GM12878 (cell line): ENCODE results near the gene ITGA3. TPM values are rescaled to one million over a fixed set of nuclear protein-coding genes. Genes with fewer than 3 reads are reported as not detected.
A peak's percentile ranks its signal among the peaks of the same experiment; 100 is the strongest.

ENCODE experiments used
- ATF7 ChIP-seq: fragments of 450-650 bp; IDR thresholded peaks from 2 replicates; pipeline ENCODE4 v1.6.1; 2016; ENCODE audit warnings: low read depth, mild to moderate bottlenecking
- FOS ChIP-seq: IDR thresholded peaks from 3 replicates; pipeline ENCODE4 v1.6.1; 2011; ENCODE audit warnings: borderline replicate concordance; ENCODE audit not compliant: insufficient read length; ENCODE audit errors: extremely low read depth
- FOXM1 ChIP-seq: IDR thresholded peaks from 2 replicates; pipeline ENCODE4 v1.6.1; 2012; ENCODE audit warnings: low read depth, mild to moderate bottlenecking, inconsistent platforms, low read length, moderate library complexity
- HDGF ChIP-seq: fragments of 450-650 bp; IDR thresholded peaks from 2 replicates; pipeline ENCODE4 v1.6.1; 2016; ENCODE audit warnings: antibody characterized with exemption
- NFYA ChIP-seq: IDR thresholded peaks from 2 replicates; pipeline ENCODE4 v1.6.1; 2011; ENCODE audit warnings: low read depth, mild to moderate bottlenecking, low read length, improper control_type of control experiment, borderline replicate concordance
- PAX5 ChIP-seq: IDR thresholded peaks from 2 replicates; pipeline ENCODE4 v1.6.1; 2011; ENCODE audit warnings: low read depth, low read length, borderline replicate concordance
- POU2F2 ChIP-seq: IDR thresholded peaks from 3 replicates; pipeline ENCODE4 v1.6.1; 2011; ENCODE audit warnings: low read depth, mild to moderate bottlenecking, low read length, borderline replicate concordance
- RB1 ChIP-seq: fragments of 450-650 bp; formaldehyde crosslinking; IDR thresholded peaks from 2 replicates; pipeline ENCODE4 v1.6.1; 2017; ENCODE audit warnings: mild to moderate bottlenecking, borderline replicate concordance
- RFX5 ChIP-seq: IDR thresholded peaks from 2 replicates; pipeline ENCODE4 v1.6.1; 2011; ENCODE audit warnings: low read depth, low read length, improper control_type of control experiment
- SREBF1 ChIP-seq: IDR thresholded peaks from 2 replicates; pipeline ENCODE4 v1.6.1; 2012; ENCODE audit warnings: mild to moderate bottlenecking, low read length
- WRNIP1 ChIP-seq: IDR thresholded peaks from 2 replicates; pipeline ENCODE4 v1.6.1; 2011; ENCODE audit warnings: low read depth, low read length, improper control_type of control experiment, borderline replicate concordance
- polyA plus RNA-seq, 11 experiments: library from polyadenylated mRNA; depleted of rRNA in 4 of 11; unstranded in 6 of 11; stranded (reverse) in 5 of 11; fragments of >200 nt; fragmentation: Nextera tagmentation in 4 of 11; fragmentation: Illumina TruSeq in 1 of 11; extraction: Ambion mirVana in 4 of 11; extraction: Trizol in 1 of 11; gene quantifications; 1 replicate in 1 of 11; 2 replicates in 10 of 11; pipeline versions ENCODE4 v1.2.1 to v1.2.3, GENCODE V29; 2011 to 2016; ENCODE audit warnings: inconsistent platforms in 2 of 11, missing spikeins in 2 of 11, low read depth in 1 of 11
- total RNA-seq, 4 experiments: library from RNA; depleted of rRNA in 3 of 4; stranded (reverse); fragments of >200 nt in 3 of 4; fragmentation: Illumina TruSeq in 1 of 4; extraction: Trizol in 1 of 4; gene quantifications; 2 replicates each; pipeline versions ENCODE4 v1.2.1 to v1.2.3, GENCODE V29; 2013 to 2021
- TF ChIP-seq, protein P1 (sequence below): IDR thresholded peaks from 2 replicates; pipeline ENCODE4 v1.6.1; 2011; ENCODE audit warnings: low read depth, low read length, improper control_type of control experiment, borderline replicate concordance
- TF ChIP-seq, protein P2 (sequence below): fragments of 450-650 bp; IDR thresholded peaks from 2 replicates; pipeline ENCODE4 v1.6.1; 2016; ENCODE audit warnings: mild to moderate bottlenecking
- TF ChIP-seq, protein P3 (sequence below), 3 experiments: IDR thresholded peaks in 2 of 3; conservative IDR thresholded peaks in 1 of 3; 2 replicates each; pipeline ENCODE4 v1.5.1; 2011; ENCODE audit warnings: low read depth in 3 of 3, low read length in 3 of 3, mild to moderate bottlenecking in 3 of 3, control low read depth in 2 of 3, moderate library complexity in 2 of 3, inconsistent platforms in 1 of 3, mixed read lengths in 1 of 3; ENCODE audit not compliant: control insufficient read depth in 2 of 3, insufficient read depth in 1 of 3; ENCODE audit errors: extremely low read depth in 1 of 3
- TF ChIP-seq, protein P4 (sequence below): IDR thresholded peaks from 2 replicates; pipeline ENCODE4 v1.6.1; 2012; ENCODE audit warnings: low read depth, low read length, improper control_type of control experiment
- TF ChIP-seq, protein P5 (sequence below): fragments of 450-650 bp; IDR thresholded peaks from 2 replicates; pipeline ENCODE4 v1.6.1; 2017; ENCODE audit warnings: low read depth, mild to moderate bottlenecking, moderate library complexity
- TF ChIP-seq, protein P6 (sequence below): fragments of 450-650 bp; IDR thresholded peaks from 2 replicates; pipeline ENCODE4 v1.6.1; 2014; ENCODE audit warnings: mild to moderate bottlenecking
- TF ChIP-seq, protein P7 (sequence below): fragments of 450-650 bp; IDR thresholded peaks from 2 replicates; pipeline ENCODE4 v1.6.1; 2017; ENCODE audit warnings: borderline replicate concordance

Gene ITGA3
- total and polyA plus RNA-seq, 10 of the 15 experiments (the other 5 are each of a cell fraction or from before 2014, with no cell fraction given) = 0.29 to 13.4 (median 6.6) TPM

DNA sequence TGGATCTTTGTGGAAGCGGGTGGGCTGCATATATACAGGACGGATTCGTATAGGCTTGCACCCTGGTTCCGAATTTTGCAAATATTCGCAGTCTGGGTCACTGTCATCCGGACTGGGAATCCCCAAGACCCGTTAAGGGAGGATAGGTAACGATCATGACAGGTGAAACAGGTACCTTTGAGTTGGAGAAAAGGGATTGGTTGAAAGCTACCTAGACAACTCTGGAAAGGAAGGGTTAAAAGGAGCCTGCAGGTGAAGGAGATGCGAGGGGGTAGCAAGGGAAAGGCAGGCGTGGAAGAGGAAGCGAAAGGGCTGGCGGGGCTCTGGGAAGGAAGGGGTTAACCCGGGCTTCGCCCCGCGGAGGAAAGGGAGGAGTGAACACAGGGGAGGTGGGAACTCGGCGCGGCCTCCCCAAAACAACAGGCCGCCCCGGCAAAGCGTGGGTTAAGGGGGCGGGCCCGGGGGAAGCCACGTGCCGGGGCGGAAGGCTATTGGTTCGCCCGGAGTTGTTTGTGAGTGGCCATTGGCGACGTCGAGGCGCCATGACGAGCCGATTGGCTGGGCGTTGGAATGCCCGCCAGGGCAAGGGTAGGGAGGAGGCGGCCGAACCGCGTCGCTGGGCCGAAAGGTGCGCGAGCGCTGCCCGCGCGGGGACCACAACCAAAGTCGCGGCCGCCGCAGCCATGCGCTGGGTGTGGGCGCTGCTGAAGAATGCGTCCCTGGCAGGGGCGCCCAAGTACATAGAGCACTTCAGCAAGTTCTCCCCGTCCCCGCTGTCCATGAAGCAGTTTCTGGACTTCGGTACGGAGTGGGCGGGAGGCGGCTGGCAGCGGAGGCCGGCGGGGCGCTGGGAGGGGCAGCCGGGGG is 39.1 kb downstream of the ITGA3 start, which contains the start of gene PDK2 (continued):
- TF ChIP-seq ATF7 (peak; percentile 31; the same call in 1 of the 2 replicates), FOS (peak; percentile 85), RB1 (peak; percentile 62; the same call in 1 of the 2 replicates), HDGF (peak; percentile 63), RFX5 (peak; percentile 77), WRNIP1 (0 out of 2 replicates have a peak, but pooled peaks have one; percentile 0), POU2F2 (no peak), SREBF1 (no peak), PAX5 (peak; percentile 64), FOXM1 (no peak), NFYA (peak; percentile 35; the same call in 1 of the 2 replicates)
- TF ChIP-seq, protein P1, sequence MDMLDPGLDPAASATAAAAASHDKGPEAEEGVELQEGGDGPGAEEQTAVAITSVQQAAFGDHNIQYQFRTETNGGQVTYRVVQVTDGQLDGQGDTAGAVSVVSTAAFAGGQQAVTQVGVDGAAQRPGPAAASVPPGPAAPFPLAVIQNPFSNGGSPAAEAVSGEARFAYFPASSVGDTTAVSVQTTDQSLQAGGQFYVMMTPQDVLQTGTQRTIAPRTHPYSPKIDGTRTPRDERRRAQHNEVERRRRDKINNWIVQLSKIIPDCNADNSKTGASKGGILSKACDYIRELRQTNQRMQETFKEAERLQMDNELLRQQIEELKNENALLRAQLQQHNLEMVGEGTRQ = peak; percentile 93
- TF ChIP-seq, protein P2, sequence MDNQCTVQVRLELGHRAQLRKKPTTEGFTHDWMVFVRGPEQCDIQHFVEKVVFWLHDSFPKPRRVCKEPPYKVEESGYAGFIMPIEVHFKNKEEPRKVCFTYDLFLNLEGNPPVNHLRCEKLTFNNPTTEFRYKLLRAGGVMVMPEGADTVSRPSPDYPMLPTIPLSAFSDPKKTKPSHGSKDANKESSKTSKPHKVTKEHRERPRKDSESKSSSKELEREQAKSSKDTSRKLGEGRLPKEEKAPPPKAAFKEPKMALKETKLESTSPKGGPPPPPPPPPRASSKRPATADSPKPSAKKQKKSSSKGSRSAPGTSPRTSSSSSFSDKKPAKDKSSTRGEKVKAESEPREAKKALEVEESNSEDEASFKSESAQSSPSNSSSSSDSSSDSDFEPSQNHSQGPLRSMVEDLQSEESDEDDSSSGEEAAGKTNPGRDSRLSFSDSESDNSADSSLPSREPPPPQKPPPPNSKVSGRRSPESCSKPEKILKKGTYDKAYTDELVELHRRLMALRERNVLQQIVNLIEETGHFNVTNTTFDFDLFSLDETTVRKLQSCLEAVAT = peak; percentile 40; the same call in 1 of the 2 replicates
- TF ChIP-seq, protein P3, sequence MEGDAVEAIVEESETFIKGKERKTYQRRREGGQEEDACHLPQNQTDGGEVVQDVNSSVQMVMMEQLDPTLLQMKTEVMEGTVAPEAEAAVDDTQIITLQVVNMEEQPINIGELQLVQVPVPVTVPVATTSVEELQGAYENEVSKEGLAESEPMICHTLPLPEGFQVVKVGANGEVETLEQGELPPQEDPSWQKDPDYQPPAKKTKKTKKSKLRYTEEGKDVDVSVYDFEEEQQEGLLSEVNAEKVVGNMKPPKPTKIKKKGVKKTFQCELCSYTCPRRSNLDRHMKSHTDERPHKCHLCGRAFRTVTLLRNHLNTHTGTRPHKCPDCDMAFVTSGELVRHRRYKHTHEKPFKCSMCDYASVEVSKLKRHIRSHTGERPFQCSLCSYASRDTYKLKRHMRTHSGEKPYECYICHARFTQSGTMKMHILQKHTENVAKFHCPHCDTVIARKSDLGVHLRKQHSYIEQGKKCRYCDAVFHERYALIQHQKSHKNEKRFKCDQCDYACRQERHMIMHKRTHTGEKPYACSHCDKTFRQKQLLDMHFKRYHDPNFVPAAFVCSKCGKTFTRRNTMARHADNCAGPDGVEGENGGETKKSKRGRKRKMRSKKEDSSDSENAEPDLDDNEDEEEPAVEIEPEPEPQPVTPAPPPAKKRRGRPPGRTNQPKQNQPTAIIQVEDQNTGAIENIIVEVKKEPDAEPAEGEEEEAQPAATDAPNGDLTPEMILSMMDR (IDR thresholded peaks at IDR 0.05 in 2 of 3, conservative IDR thresholded peaks at IDR 0.05 in 1 of 3; ENCODE audit: control insufficient read depth in 2 of 3, extremely low read depth in 1 of 3, insufficient read depth in 1 of 3, low read depth in 3 of 3, low read length in 3 of 3) = no peak
- TF ChIP-seq, protein P4, sequence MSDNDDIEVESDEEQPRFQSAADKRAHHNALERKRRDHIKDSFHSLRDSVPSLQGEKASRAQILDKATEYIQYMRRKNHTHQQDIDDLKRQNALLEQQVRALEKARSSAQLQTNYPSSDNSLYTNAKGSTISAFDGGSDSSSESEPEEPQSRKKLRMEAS = peak; percentile 89
- TF ChIP-seq, protein P5, sequence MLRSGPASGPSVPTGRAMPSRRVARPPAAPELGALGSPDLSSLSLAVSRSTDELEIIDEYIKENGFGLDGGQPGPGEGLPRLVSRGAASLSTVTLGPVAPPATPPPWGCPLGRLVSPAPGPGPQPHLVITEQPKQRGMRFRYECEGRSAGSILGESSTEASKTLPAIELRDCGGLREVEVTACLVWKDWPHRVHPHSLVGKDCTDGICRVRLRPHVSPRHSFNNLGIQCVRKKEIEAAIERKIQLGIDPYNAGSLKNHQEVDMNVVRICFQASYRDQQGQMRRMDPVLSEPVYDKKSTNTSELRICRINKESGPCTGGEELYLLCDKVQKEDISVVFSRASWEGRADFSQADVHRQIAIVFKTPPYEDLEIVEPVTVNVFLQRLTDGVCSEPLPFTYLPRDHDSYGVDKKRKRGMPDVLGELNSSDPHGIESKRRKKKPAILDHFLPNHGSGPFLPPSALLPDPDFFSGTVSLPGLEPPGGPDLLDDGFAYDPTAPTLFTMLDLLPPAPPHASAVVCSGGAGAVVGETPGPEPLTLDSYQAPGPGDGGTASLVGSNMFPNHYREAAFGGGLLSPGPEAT = peak; percentile 97
- TF ChIP-seq, protein P6, sequence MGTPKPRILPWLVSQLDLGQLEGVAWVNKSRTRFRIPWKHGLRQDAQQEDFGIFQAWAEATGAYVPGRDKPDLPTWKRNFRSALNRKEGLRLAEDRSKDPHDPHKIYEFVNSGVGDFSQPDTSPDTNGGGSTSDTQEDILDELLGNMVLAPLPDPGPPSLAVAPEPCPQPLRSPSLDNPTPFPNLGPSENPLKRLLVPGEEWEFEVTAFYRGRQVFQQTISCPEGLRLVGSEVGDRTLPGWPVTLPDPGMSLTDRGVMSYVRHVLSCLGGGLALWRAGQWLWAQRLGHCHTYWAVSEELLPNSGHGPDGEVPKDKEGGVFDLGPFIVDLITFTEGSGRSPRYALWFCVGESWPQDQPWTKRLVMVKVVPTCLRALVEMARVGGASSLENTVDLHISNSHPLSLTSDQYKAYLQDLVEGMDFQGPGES = peak; percentile 91
- TF ChIP-seq, protein P7, sequence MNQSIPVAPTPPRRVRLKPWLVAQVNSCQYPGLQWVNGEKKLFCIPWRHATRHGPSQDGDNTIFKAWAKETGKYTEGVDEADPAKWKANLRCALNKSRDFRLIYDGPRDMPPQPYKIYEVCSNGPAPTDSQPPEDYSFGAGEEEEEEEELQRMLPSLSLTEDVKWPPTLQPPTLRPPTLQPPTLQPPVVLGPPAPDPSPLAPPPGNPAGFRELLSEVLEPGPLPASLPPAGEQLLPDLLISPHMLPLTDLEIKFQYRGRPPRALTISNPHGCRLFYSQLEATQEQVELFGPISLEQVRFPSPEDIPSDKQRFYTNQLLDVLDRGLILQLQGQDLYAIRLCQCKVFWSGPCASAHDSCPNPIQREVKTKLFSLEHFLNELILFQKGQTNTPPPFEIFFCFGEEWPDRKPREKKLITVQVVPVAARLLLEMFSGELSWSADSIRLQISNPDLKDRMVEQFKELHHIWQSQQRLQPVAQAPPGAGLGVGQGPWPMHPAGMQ = no peak
